Motor neuron (in vitro differentiated cells): ENCODE data around the gene KRT76. TPM values are rescaled to one million over a fixed set of nuclear protein-coding genes. Genes with fewer than 3 reads are reported as not detected.
"Not testable (repeated sequence)": the region's sequence is repeated elsewhere in the genome, so short reads cannot be mapped to it uniquely, and the experiment has no call there.

Experiments used
- ATAC-seq, 8 experiments: fragments of 200-7000 bp; cut with Tn5 transposase; replicated peaks in 6 of 8; 2 replicates each; pipeline ENCODE4 v1.8.0; 2021; ENCODE audit warnings: mild to moderate bottlenecking in 8 of 8, moderate library complexity in 8 of 8
- H3K27ac ChIP-seq, 2 donors: fragments of 250-450 bp; sonication (Bioruptor Pico); 2 replicates each; pipeline ENCODE4 v1.9.0; 2021; ENCODE audit warnings: antibody characterized with exemption in 2 of 2, mild to moderate bottlenecking in 2 of 2, moderate library complexity in 1 of 2
- H3K4me1 ChIP-seq, 2 donors: fragments of 250-450 bp; sonication (Bioruptor Pico); replicated peaks in 1 of 2; 2 replicates each; pipeline ENCODE4 v1.6.1; 2021; ENCODE audit warnings: antibody characterized with exemption in 2 of 2, mild to moderate bottlenecking in 2 of 2, moderate library complexity in 1 of 2
- H3K4me3 ChIP-seq, 5 donors: fragments of 250-450 bp; sonication (Bioruptor Pico); 2 replicates each; pipeline ENCODE4 v1.9.0; 2021; ENCODE audit warnings: antibody characterized with exemption in 5 of 5, mild to moderate bottlenecking in 5 of 5, moderate library complexity in 4 of 5
- WGBS, 10 experiments: fragments of 450-650 bp; shearing (Covaris generic); methylation state at CpG; one replicate each; pipeline ENCODE4 v1.0.0; 2022; 5-methylcytosine and 5-hydroxymethylcytosine counted together
- in situ Hi-C, 9 experiments: fragments of 400-800 bp; cut with MboI; loops; one replicate each; pipeline ENCODE4 v1.15.0; 2021; ENCODE audit warnings: low sequenced_read_pairs in 9 of 9, low pct_unique_long_range_greater_than_20kb in 2 of 9; ENCODE audit not compliant: unreplicated experiment in 9 of 9
- total RNA-seq, 8 experiments: library from RNA; unstranded; fragments of 300-600 nt; gene quantifications; 2 replicates each; pipeline versions ENCODE4 v1.2.3 to v1.2.4, GENCODE V29; 2022

KRT76 gene
- total RNA-seq, 8 experiments from 2014 or later: 0.08 to 0.38 (median 0.14) TPM; not detected in 3

- WGBS, 10 experiments: 0% methylated on average over 1 of the region's 1 CpG; no CpG with 5 or more reads in 7 of the 10 experiments
- Histone ChIP-seq H3K4me3 (no peak overlapping the region), H3K27ac (no peak overlapping the region), H3K4me1 (no peaks in the 10 kb centered on the region)
- in situ Hi-C loops: no loop called here
- no peak for ATAC-seq
Measured at GRCh38 chr12:52765702-52766101, 11.4 kb downstream of the KRT76 start.

GRCh38 chr12:52763991-52764390 is 13.2 kb downstream of the KRT76 start:
- 0 to 83% (median 35%) methylated on average over 1 to 2 of the region's 2 CpGs; no CpG with 5 or more reads in 2 of the 10 experiments for WGBS, 10 experiments
- no peaks in the 10 kb centered on the region for H3K4me1 ChIP-seq
- H3K4me3 ChIP-seq: no peak overlapping the region
- ATAC-seq: no peak
- in situ Hi-C loops: no loop called here
- H3K27ac ChIP-seq: no peak overlapping the region

GRCh38 chr12:52763036-52763659 is 14.0 kb downstream of the KRT76 start:
- no peaks in the 10 kb centered on the region for H3K4me1 ChIP-seq
- WGBS, 10 experiments: 33 to 75% (median 60%) methylated on average over 1 to 5 of the region's 9 CpGs; no CpG with 5 or more reads in 3 of the 10 experiments
- ATAC-seq: no peak
- no peak overlapping the region for H3K4me3 ChIP-seq
- in situ Hi-C loops: no loop called here
- no peak overlapping the region for H3K27ac ChIP-seq

- no peak overlapping the region for H3K4me3 ChIP-seq
- WGBS, 10 experiments: 14 to 88% (median 65%) methylated on average over 1 to 2 of the region's 2 CpGs; no CpG with 5 or more reads in 1 of the 10 experiments
- in situ Hi-C loops: no loop called here
- ATAC-seq: no peak
- no peaks in the 10 kb centered on the region for H3K4me1 ChIP-seq
- no peak overlapping the region for H3K27ac ChIP-seq
Measured at GRCh38 chr12:52761802-52762201, 15.3 kb downstream of the KRT76 start.

- H3K4me1 ChIP-seq, ATAC-seq, H3K27ac ChIP-seq, in situ Hi-C loops, H3K4me3 ChIP-seq: not testable (repeated sequence)
- WGBS, 10 experiments: 20 to 94% (median 66%) methylated on average over 2 to 8 of the region's 8 CpGs; no CpG with 5 or more reads in 1 of the 10 experiments
Measured at GRCh38 chr12:52761218-52761617, 15.9 kb downstream of the KRT76 start.

- Histone ChIP-seq H3K27ac (no peak overlapping the region), H3K4me3 (no peak overlapping the region), H3K4me1 (no peaks in the 10 kb centered on the region)
- in situ Hi-C loops: no loop called here
- ATAC-seq: no peak
Measured at GRCh38 chr12:52760623-52761022, 16.5 kb downstream of the KRT76 start.

GRCh38 chr12:52759695-52760094 is 17.4 kb downstream of the KRT76 start:
- ATAC-seq: no peak
- in situ Hi-C loops: no loop called here
- Histone ChIP-seq H3K4me3 (no peak overlapping the region), H3K4me1 (no peaks in the 10 kb centered on the region), H3K27ac (no peak overlapping the region)
- WGBS, 10 experiments: 18 to 56% (median 29%) methylated on average over 1 to 2 of the region's 2 CpGs; no CpG with 5 or more reads in 4 of the 10 experiments

GRCh38 chr12:52759218-52759617 is 17.9 kb downstream of the KRT76 start:
- in situ Hi-C loops: no loop called here
- Histone ChIP-seq H3K4me3 (no peak overlapping the region), H3K4me1 (no peaks in the 10 kb centered on the region), H3K27ac (no peak overlapping the region)
- ATAC-seq: no peak
- WGBS, 10 experiments: 0 to 33% (median 18%) methylated on average over 1 to 2 of the region's 2 CpGs; no CpG with 5 or more reads in 6 of the 10 experiments

- H3K4me3 ChIP-seq: no peak overlapping the region
- ATAC-seq: no peak
- no peak overlapping the region for H3K27ac ChIP-seq
- WGBS, 10 experiments: 0 to 17% (median 0%) methylated on average over 1 of the region's 1 CpG; no CpG with 5 or more reads in 6 of the 10 experiments
- no peaks in the 10 kb centered on the region for H3K4me1 ChIP-seq
- in situ Hi-C loops: no loop called here
Measured at GRCh38 chr12:52757449-52758176, 19.5 kb downstream of the KRT76 start.

GRCh38 chr12:52756281-52756960 is 20.7 kb downstream of the KRT76 start:
- no peak for ATAC-seq
- H3K4me1 ChIP-seq: no peaks in the 10 kb centered on the region
- H3K4me3 ChIP-seq: no peak overlapping the region
- in situ Hi-C loops: no loop called here
- no peak overlapping the region for H3K27ac ChIP-seq
- WGBS, 10 experiments: 52 to 76% (median 64%) methylated on average over 1 to 8 of the region's 8 CpGs; no CpG with 5 or more reads in 1 of the 10 experiments

- no peak overlapping the region for H3K27ac ChIP-seq
- no peak overlapping the region for H3K4me3 ChIP-seq
- no peak for ATAC-seq
- in situ Hi-C loops: no loop called here
- no peaks in the 10 kb centered on the region for H3K4me1 ChIP-seq
- 30 to 83% (median 56%) methylated on average over 1 to 3 of the region's 3 CpGs; no CpG with 5 or more reads in 4 of the 10 experiments for WGBS, 10 experiments
Measured at GRCh38 chr12:52755533-52755932, 21.6 kb downstream of the KRT76 start.

- H3K27ac ChIP-seq: no peak overlapping the region
- no peaks in the 10 kb centered on the region for H3K4me1 ChIP-seq
- in situ Hi-C loops: no loop called here
- H3K4me3 ChIP-seq: no peak overlapping the region
- ATAC-seq: peak in 1 of 8 experiments; percentile 25
Measured at GRCh38 chr12:52754135-52754534, 23.0 kb downstream of the KRT76 start.

GRCh38 chr12:52753283-52753682 is 23.9 kb downstream of the KRT76 start:
- no peaks in the 10 kb centered on the region for H3K4me1 ChIP-seq
- in situ Hi-C loops: no loop called here
- no peak for ATAC-seq
- 39 to 40% methylated on average over 1 to 3 of the region's 3 CpGs; no CpG with 5 or more reads in 8 of the 10 experiments for WGBS, 10 experiments
- no peak overlapping the region for H3K4me3 ChIP-seq
- H3K27ac ChIP-seq: no peak overlapping the region
